DMS114 treated with DMSO at 0.1 percent for 48 hours (cell line): ENCODE results near the gene TRAPPC2L.

Source experiments
- DNase-seq: peaks from one replicate; lab custom pipeline; 2025; ENCODE audit not compliant: unreplicated experiment; lab: John Stamatoyannopoulos, UW

TRAPPC2L gene

GRCh38 chr16:88906020-88906419 lies 49.1 kb downstream of the TRAPPC2L start:
- DNase-seq, result no peak

- DNase-seq, result no peak
These were observed 49.7 kb downstream of the TRAPPC2L start for GRCh38 chr16:88906535-88907105.

- no peak for DNase-seq
These were observed 50.8 kb downstream of the TRAPPC2L start for GRCh38 chr16:88907768-88908167.

GRCh38 chr16:88908307-88908706 lies 51.4 kb downstream of the TRAPPC2L start:
- DNase-seq, result no peak

- DNase-seq, result no peak
These were observed 52.7 kb downstream of the TRAPPC2L start for GRCh38 chr16:88909431-88910210.

- no peak for DNase-seq
These were observed 53.6 kb downstream of the TRAPPC2L start for GRCh38 chr16:88910284-88911135.

GRCh38 chr16:88911136-88911945 lies 54.4 kb downstream of the TRAPPC2L start:
- DNase-seq, result no peak

GRCh38 chr16:88911946-88912310 lies 55.0 kb downstream of the TRAPPC2L start:
- no peak for DNase-seq
